Measurements from ENCODE around the gene IER3IP1.

GRCh38 chr18:47168913-47169312 lies 7.3 kb downstream of the IER3IP1 start:
- TF ChIP-seq, protein P1, sequence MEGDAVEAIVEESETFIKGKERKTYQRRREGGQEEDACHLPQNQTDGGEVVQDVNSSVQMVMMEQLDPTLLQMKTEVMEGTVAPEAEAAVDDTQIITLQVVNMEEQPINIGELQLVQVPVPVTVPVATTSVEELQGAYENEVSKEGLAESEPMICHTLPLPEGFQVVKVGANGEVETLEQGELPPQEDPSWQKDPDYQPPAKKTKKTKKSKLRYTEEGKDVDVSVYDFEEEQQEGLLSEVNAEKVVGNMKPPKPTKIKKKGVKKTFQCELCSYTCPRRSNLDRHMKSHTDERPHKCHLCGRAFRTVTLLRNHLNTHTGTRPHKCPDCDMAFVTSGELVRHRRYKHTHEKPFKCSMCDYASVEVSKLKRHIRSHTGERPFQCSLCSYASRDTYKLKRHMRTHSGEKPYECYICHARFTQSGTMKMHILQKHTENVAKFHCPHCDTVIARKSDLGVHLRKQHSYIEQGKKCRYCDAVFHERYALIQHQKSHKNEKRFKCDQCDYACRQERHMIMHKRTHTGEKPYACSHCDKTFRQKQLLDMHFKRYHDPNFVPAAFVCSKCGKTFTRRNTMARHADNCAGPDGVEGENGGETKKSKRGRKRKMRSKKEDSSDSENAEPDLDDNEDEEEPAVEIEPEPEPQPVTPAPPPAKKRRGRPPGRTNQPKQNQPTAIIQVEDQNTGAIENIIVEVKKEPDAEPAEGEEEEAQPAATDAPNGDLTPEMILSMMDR (conservative IDR thresholded peaks at IDR 0.05), result no peak
- no peak for TF ChIP-seq ZFX (IDR thresholded peaks at IDR 0.05)

Measured in C4-2B (cell line).